Skeletal muscle cell (primary cell): ENCODE data around the gene SMU1.
"Not testable (repeated sequence)": the region's sequence is repeated elsewhere in the genome, so short reads cannot be mapped to it uniquely, and the experiment has no call there.

Source experiments
- DNase-seq: peaks from one replicate; pipeline ENCODE4 v3.0.0-alpha.2; 2010; ENCODE audit warnings: low read depth
- H3K4me3 ChIP-seq: 2 replicates; pipeline ENCODE4 v1.5.1; 2011; ENCODE audit warnings: low read depth, mild to moderate bottlenecking, control low read depth, low read length, moderate library complexity

The SMU1 gene

DNA sequence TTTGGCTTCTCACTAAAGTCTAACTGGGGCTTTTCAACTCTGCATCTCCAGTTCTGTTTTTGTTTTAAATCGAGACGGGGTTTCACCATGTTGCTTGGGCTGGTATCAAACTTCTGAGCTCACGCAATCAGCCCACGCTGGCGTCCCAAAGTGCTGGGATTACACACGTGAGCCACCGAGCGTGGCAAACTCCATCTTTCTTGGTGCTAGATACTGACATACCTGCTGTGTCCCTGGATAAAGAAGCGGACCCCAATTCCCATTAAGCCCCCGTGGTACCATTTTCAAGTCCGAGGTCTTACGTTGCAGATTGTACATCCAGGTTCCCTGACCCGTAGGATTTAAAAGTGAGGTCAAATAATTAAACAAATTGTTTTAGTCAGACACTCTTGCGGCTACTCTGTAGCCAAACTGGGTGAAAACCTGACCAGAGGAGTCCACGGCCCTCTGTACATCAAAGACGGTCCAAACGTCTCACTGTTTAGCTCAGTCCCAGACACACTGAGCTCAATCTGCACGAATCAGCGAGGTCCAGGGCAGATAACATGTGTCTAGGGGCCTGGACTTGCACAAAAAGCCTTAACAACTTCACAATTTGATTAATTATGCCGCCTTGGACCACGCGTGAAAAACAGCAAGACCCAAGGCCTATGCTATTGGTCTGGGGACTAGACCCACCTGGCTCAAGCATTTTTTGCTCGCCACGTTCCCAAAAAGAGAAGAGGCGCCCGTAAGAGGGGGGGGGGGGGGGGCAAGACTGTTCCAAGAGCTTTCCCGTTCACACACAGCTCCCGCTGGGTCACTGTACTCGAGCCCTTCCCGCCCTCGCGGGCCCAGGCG is 52.1 kb downstream of the SMU1 start:
- H3K4me3 ChIP-seq = peak overlapping the region; percentile 100
- DNase-seq = no peak

DNA sequence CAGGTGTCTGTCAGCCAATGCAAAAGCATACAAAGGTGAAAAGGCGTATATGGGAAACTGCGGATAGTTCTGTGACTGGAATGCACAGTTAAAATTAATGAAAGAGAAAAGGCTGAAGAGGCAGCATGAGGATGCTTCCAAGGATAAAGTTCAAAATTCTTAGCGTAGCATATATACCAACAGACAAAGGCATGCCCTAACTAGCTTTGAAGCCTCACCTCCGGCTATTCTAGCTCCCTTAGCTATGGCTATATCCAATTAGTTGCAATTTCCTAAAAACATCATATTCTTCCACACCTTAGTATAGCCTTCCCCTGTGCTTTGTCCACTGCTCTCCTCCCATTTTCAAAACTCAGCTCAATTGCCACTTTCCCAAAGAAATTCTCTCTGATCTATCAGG is 52.8 kb downstream of the SMU1 start:
- DNase-seq = no peak
- H3K4me3 ChIP-seq = peak overlapping the region; percentile 100

DNA sequence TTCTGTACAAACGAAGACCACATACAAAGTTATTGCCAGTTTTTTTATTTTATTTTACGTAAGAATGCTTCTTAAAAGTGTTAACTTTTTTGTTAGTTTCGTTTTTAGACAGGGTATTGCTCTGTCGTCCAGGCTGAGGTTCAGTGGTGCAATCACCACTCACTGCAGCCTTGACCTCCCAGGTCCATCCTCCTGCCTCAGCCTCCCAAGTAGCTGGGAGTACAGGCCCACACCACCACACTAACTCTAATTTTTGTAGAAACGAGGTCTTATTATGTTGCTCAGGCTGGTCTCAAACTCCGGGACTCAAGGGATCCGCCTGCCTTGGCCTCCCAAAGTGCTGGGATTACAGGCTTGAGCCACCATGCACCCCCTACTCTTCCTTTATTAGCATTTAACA is 53.7 kb downstream of the SMU1 start:
- no peak for DNase-seq
- no peak overlapping the region for H3K4me3 ChIP-seq

DNA sequence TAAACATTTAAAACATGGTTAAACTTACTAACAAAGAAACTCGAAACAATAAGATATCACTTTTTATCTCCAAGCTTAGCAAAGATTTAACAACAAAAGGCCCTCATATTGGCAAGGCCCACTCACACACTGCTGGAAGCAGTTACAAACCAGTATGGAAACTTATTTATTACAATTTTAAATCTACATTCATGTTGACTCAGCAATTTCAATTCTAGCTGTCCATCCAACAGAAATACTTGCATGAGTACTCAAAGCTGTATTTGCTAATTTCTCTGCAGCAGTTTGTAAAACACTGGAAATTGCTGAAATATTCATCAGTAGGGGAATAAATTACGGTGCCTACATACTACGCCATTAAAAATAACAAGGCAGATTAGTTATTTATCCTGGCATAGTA is 54.2 kb downstream of the SMU1 start:
- no peak overlapping the region for H3K4me3 ChIP-seq
- DNase-seq = no peak

DNA sequence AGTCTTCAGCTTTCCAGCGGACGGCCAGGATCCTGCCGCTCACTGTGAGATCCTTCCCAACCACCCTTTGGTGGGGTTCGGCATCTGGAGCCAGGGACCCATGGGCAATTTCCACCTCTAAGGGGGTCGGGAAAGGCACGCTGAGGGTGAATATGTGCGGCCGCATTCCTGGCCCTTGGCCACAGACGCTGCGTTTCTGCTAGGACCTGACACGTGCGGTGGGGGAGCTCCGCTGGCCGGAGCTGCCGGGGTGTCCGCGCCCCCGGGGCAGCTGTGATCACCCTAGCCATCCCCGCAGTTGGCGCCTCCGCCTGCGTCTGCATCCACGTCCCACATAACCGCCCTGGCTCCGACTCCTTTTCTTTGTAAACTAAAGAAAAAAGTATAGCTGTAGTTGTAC is 56.7 kb downstream of the SMU1 start:
- H3K4me3 ChIP-seq = no peak overlapping the region
- no peak for DNase-seq

DNA sequence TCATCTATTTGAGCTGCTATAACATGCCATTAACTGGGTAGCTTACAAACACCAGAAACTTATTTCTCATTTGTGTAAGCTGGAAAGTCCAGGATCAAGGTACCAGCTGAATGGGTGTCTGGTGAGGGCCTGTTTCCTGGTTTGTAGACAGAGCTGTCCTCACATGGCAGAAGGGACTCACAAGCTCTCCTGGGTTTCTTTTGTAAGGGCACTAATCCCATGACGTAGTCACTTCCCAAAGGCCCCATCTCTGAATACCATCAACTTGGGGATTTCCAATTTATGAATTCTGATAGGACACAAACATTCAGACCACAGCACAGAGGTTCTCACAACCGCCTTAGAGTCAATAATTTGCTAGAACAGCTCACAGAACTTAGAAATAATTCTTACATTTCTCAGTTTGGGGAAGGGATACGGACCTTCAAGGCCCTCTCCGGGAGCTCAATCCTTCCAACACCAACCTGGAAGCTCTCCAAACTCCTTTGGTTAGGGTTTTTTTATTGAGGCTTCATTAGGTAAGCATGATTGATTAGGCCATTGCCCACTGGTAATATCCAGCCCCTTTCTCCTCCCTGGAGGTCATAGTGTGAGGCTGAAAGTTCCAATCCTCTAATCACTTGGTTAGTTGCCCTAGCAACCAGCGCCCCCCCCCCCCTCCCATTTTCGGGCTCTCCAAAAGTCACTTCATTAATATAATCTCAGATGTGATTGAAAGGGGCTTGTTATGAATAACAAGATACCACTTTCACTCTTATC is 59.0 kb downstream of the SMU1 start:
- no peak for DNase-seq
- H3K4me3 ChIP-seq = no peak overlapping the region

DNA sequence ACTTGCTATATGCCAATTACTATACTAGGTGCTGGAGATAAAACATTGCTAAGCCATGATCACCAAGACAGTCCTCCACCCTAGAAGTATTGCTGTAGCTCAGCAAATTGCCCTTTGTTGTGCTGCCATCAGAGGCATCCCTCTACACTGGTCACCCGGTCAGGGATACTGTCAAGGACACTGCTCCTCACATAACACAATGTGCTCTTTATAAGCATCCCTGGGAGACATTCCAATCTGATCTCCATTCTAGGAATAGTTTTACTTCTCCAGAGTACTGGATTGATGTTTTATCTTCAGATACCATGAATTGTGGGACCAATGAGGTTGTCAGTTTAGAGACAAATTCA is 61.8 kb downstream of the SMU1 start:
- no peak overlapping the region for H3K4me3 ChIP-seq
- no peak for DNase-seq

DNA sequence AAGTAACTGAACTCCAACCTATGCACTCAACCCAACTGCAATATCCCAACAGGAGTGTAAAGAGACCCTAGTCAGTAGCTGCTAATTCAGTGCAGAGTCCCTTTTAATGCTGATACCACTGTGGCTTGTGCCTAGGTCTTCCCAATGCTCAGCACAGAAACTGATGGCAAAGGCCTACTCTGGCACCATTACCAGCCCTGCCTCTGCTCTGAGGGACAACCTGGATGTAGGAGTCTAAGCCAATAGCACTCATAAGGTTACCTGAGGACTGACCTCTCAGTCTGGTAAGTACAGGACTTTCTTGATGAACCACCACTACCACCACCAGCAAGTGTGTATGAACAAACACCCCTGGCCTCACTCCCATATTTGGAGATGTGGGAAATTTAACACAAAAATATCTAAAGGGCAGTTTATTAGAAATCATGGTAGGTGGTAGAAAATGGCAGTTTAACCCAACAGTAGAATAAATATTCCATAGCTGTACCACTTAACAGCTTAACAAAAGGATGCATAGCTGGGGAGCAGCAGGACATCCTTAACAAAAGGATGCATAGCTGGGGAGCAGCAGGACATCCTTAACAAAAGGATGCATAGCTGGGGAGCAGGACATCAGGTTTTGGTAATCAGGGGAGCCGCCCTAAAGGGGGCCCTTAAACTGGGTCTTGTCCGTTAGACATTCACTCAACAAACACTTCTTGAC is 62.4 kb downstream of the SMU1 start:
- no peak overlapping the region for H3K4me3 ChIP-seq
- no peak for DNase-seq

DNA sequence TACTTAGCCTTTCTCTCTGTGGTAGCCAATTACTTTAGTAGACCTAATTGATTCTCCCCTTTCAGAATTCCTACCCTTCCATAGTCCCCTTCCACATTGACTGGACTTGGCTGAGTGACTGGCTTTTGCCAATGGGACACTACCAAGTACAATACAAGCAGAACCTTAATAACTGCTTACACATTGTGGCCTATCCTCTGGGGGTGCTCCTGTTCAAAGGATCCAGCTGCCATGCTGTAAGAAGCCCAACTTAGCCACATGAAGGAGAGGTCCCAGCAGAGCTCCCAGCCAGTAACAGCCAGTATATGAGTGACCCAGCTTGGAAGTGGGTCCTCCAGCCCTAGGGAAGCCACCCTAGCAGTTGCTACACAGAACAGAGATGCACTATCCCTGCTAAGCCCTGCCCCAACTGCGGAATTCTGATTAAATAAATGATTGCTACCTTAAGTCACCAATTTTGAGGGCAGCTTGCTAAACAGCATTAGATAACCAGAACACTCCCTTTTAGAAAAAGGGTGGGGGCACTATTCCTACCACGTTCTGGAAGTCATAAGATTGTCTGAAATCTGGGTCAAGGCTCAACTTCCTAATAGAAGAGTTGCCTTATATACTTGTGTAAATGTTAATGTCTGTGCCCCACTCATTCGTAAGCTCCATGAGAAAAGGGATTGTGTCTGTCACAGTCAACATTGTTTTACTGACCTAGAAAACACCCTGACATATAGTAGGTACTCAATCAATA is 64.0 kb downstream of the SMU1 start:
- DNase-seq = no peak
- H3K4me3 ChIP-seq = no peak overlapping the region

DNA sequence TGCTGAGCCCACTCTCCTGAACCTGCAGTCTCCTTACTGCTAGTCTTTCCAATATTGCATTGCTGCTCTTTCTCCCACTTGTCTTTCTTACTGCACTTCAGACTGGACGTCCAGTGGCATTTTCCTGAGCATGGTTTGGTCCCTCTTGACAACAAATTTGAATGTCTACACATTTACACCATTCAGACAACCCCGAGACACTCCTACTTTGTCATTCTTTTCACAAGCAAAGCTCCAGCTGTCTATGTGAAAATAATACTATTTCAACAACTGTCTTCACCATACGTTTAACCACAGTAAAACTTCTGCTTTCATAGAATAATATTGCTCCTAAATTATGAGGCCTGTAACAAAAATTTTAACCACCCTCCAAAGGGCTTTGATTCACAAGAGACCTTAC is 64.6 kb downstream of the SMU1 start:
- no peak for DNase-seq
- H3K4me3 ChIP-seq = no peak overlapping the region

DNA sequence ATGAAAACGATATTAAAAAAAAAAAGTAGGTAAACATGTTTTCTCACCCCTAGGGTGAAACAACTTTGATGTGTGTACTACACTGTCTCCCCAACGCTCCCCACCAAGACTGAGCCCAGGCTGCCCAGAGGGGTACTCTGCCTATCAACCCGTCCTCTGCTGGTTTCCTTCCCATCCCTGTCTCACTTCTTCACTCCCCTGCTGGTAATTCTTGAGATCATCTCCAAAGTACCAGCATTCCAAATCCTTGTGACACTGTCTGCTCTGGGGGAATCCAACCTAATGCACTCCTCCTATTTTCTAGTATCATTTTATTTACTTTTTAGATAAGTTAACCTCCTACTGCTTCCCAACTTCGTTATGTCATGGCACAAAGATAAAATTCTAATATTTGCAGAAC is 68.7 kb downstream of the SMU1 start:
- H3K4me3 ChIP-seq = no peak overlapping the region
- DNase-seq = no peak

DNA sequence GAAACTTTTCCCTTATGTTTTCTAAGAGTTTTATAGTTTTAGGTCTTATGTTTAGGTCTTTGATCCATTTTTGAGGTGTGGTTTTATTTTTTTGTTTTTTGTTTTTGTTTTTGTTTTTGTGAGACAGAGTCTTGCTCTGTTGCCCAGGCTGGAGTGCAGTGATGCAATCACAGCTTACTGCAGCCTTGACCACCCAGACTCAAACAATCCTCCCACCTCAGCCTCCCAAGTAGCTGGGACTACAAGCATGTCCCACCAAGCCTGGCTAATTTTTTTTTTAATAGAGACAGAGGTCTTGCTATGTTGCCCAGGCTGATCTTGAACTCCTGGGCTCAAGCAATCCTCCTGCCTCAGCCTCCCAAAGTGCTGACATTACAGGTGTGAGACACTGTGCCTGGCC is 71.1 kb downstream of the SMU1 start:
- not testable (repeated sequence) for H3K4me3 ChIP-seq, DNase-seq

DNA sequence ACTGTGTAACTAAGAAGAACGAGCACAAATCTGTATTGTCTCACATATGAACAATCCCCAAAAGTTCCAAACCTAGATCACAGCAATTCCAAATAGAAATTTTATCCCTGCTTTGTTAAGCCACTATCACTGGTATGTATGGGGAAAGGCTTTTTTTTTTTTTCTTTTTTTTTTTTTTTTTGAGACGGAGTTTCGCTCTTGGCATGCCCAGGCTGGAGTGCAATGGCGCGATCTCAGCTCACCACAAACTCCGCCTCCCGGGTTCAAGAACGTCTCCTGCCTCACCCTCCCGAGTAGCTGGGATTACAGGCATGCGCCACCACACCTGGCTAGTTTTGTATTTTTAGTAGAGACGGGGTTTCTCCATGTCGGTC is 75.8 kb downstream of the SMU1 start:
- DNase-seq = not testable (repeated sequence)

DNA sequence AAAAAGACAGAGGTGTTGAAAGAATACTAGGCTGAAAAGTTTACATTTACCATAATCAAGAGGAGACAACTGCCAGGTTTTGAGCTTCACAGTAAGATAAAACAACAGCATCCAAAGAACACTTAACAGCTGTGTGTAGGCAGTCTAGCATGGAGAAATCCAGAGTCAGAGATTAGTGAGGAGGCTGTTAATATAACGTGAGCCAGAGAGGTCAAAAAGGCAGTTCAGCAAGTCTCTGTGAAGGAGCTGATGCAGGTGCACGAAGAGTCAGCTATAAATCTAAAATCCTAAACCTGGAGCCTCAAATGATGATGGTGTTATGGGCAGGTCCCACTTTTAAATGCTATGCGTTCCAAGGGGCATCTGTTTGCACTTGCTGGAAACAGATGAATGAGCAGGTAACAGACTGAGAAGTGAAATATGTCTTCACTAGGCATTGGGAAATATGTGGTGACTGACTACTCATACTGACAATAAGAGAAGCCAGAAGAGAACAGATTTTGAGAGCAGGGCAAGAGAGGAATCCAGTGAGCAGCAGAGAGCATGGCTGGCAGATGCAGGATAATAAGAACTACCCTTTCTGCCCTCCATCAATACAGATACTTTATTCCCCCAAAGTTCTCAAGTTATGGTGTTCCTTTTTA is 83.8 kb downstream of the SMU1 start:
- no peak overlapping the region for H3K4me3 ChIP-seq
- DNase-seq = no peak

More for the DNA sequence above, 75.8 kb downstream of the SMU1 start:
- peak overlapping the region; percentile 94 for H3K4me3 ChIP-seq

DNA sequence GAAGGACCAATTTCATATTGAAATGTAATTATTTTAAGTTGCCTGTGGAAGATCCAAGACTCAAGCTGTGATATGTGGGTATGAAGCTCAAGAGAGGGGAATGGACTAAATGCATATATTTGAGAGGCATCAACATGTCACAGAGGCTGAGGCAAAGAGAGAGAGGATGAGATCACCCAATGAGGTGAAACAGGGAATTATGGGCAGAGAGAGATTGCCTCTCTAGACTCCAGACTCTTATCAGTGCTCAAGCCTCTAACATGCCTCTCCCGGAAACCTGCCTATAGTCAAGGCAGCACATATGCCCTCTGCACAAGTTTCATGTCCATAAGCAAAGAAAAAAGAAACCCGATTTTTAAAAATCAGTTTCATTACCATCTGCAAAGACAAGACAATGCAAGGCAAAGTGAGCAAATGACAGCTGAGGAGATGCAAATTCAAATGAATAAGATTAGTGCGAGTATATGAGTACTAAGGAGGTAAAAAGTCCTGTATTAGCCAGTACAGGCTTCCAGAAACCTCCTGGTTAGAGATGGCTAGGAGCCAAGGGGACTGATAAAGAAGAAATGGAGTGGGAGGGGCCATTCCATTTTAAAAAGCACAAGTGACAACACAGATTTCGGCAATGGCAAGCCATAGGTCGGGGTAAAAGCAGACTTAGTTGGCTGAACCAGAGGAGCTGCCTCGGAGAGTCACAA is 84.4 kb downstream of the SMU1 start:
- no peak for DNase-seq
- H3K4me3 ChIP-seq = no peak overlapping the region
